ENCODE measurements around the gene PLXNA3.

Gene PLXNA3

DNA sequence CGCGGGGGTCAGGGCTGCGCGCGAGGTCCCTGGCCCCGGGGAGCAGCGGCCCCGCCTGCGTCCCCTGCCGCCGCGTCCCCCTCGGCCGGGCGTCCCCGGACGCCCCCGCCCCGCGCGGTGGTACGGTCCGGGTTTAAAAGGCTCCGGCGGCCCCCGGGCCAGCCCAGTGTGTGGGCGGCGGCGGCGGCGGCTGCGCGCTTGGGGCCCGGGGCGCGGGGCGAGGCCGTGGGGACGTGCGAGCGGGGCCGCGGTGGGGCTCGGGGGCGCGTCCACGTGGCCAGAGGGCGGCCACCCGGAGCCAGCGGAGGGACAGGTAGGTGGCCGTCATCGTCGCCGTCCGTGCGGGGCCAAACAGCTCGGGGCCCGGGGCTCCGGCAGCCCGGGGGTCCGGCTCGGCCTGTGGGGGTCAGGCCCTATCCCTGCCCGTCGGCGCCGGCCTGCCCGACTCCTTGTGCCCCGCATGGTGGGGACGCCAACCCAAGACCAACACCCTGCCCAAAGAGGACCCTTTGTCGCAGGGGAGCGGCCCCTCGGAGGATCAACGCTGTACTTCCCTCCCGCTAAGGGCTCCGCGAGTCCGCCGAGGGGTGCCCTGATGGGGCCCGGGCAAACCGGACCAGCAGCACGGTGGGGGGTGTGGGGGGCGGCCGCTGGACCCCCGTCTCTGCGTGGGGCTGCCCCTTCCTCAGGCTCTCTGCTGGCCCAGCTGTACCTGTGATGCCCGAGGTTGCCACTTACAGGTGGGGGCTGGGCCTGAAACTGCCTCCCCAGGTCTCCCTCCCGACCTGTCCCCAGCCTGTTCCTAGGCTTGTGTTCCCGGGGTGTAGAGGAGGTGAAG lies at the start of gene PLXNA3:
TSS of gene PLXNA3 (plus strand) at position 166 of the 838 bp plus-strand sequence. CDS start 1,903 bp downstream, outside the sequence.
- TF ChIP-seq, protein P1, sequence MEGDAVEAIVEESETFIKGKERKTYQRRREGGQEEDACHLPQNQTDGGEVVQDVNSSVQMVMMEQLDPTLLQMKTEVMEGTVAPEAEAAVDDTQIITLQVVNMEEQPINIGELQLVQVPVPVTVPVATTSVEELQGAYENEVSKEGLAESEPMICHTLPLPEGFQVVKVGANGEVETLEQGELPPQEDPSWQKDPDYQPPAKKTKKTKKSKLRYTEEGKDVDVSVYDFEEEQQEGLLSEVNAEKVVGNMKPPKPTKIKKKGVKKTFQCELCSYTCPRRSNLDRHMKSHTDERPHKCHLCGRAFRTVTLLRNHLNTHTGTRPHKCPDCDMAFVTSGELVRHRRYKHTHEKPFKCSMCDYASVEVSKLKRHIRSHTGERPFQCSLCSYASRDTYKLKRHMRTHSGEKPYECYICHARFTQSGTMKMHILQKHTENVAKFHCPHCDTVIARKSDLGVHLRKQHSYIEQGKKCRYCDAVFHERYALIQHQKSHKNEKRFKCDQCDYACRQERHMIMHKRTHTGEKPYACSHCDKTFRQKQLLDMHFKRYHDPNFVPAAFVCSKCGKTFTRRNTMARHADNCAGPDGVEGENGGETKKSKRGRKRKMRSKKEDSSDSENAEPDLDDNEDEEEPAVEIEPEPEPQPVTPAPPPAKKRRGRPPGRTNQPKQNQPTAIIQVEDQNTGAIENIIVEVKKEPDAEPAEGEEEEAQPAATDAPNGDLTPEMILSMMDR (IDR thresholded peaks at IDR 0.05; ENCODE audit: insufficient read depth, low read depth, low read length, missing control alignments): no peak
- peak; percentile 68 for DNase-seq (ENCODE audit: low read depth)
- H3K4me3 ChIP-seq (ENCODE audit: low read depth, low read length): peak within 1 kb of the TSS; percentile 71

DNA sequence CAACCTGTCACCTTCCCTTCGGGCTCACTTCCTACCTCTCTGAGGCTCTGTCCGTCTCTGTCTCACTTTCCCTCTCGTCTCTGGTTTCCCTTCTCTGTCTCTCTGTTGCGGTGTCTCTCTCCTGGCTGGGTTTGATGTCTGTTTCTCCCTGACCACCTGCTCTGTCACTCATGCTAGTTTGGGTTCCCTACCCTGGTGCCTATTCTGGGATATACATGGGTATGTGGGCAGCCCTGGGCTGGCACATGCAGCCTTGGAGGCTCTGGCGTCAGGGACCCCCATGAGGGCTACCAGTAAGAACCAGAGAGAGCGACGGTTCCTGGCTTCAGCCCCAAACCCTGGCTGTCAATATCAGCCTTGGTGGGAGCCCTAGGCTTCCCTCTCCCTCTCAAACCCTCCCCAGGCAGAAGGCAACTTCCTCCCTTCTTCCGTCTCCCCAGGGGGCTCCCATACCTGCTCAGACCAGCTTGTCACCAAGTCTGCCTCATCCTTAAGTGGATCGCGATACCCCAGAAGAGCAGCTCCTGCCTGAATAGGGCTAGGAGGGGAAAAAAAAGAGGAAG lies 49.3 kb upstream of the PLXNA3 start:
- TF ChIP-seq, protein P1 (IDR thresholded peaks at IDR 0.05; ENCODE audit: insufficient read depth, low read depth, low read length, missing control alignments): no peak
- peak overlapping the region; percentile 48 for H3K4me3 ChIP-seq (ENCODE audit: low read depth, low read length)
- DNase-seq (ENCODE audit: low read depth): peak; percentile 20

DNA sequence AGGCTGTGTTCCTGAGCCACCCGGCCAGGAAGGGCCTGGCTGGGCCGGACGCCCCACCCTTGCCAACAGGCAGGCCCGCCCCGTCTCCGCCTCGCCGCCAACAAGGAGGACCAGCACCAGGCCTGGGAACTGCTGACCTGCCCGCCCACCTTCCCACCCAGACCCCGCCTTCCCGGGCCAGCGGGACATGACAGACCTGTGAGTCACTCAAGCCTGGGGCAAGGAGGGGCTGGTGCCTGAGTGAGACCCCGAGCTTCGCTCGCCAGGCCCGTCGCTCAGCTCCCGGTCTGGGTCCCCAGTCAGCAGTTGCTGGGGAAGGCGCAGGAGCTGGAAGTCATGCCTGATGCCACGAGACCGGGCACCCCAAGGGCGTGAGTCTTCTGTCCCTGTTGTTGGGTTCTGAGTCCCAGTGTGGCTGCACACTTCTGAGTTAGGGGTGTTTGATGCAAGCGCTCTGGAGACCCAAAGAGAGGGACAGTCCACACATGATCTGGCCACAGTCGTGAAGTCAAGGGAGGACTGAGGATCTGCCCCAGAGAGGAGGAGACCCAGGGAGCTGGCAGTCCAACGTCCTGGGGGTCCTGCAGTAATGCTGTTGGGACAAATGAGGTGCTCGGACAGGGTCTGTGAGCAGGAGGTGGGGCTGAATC lies 48.7 kb upstream of the PLXNA3 start, which contains the start of gene DNASE1L1:
TSS of gene DNASE1L1 (minus strand) at position 33 of the 650 bp plus-strand sequence. CDS start 3,686 bp downstream, outside the sequence.
- TF ChIP-seq, protein P1 (IDR thresholded peaks at IDR 0.05; ENCODE audit: insufficient read depth, low read depth, low read length, missing control alignments): no peak
- DNase-seq (ENCODE audit: low read depth): peak; percentile 80
- peak within 1 kb of the TSS; percentile 48 for H3K4me3 ChIP-seq (ENCODE audit: low read depth, low read length)

DNA sequence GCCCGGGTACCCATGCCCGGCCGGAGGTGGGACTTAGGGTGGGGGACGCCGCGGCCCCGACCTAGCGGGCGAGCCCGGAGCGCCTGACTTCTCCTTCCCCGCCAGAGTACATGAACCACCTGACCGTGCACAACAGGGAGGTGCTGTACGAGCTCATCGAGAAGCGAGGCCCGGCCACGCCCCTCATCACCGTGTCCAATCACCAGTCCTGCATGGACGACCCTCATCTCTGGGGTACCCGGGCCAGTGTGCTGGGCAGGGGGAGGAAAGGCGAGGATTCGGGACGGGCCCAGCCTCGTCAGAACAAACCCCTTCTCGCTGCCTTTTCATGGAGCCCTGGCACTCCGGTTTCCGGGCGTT lies 46.1 kb upstream of the PLXNA3 start:
- TF ChIP-seq, protein P1 (IDR thresholded peaks at IDR 0.05; ENCODE audit: insufficient read depth, low read depth, low read length, missing control alignments): no peak
- DNase-seq (ENCODE audit: low read depth): peak; percentile 73
- H3K4me3 ChIP-seq (ENCODE audit: low read depth, low read length): peak overlapping the region; percentile 54

DNA sequence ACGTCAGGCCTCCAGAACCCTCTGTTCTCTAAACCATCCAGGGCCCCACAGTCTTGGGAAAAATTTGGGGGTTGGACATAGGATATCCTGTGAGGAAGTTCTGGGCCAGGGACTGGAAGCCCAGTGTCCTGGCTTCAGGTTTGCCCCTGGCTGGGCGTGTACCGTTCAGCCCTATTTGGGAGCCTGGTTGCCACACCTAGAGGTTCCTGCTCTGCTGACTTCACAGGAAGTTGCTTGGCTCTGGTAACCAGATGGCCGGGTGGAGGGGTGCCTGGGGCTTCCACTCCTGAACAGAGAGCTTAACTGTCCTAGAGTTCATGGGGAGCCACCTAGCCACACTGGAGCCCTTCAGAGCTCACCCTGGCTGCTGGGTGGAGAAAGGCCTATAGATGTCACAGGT lies 45.6 kb upstream of the PLXNA3 start:
- TF ChIP-seq, protein P1 (IDR thresholded peaks at IDR 0.05; ENCODE audit: insufficient read depth, low read depth, low read length, missing control alignments): no peak
- peak; percentile 48 for DNase-seq (ENCODE audit: low read depth)
- H3K4me3 ChIP-seq (ENCODE audit: low read depth, low read length): peak overlapping the region; percentile 54

DNA sequence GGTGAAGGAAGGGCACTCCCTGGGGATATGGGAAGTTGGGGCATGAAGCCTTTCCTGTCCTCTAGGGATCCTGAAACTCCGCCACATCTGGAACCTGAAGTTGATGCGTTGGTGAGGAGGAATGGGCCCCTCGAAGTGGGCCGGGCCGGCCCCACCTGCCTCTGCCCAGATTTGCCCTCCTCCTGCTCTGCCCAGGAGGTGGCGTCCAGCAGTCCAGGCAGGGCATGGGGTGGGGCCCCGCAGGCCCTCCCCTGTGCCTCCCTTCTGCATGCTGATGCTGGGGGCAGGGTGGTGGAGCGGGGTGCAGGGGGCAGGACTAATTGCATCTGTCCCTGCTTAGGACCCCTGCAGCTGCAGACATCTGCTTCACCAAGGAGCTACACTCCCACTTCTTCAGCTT lies 44.9 kb upstream of the PLXNA3 start:
- TF ChIP-seq, protein P1 (IDR thresholded peaks at IDR 0.05; ENCODE audit: insufficient read depth, low read depth, low read length, missing control alignments): no peak
- no peak overlapping the region for H3K4me3 ChIP-seq (ENCODE audit: low read depth, low read length)
- DNase-seq (ENCODE audit: low read depth): no peak
